HepG2 (cell line): ENCODE results near the gene MATR3. TPM values are rescaled to one million over a fixed set of nuclear protein-coding genes. Genes with fewer than 3 reads are reported as not detected.

Source experiments
- E2F5 ChIP-seq: sonication (generic); formaldehyde crosslinking; conservative IDR thresholded peaks from 2 replicates; pipeline ENCODE4 v1.4.0; 2020; ENCODE audit warnings: missing genetic modification reagents
- FOXO4 ChIP-seq: sonication (generic); formaldehyde crosslinking; conservative IDR thresholded peaks from 2 replicates; pipeline ENCODE4 v1.8.1; 2023; ENCODE audit warnings: missing genetic modification reagents
- HNRNPUL1 ChIP-seq: fragments of 200-400 bp; formaldehyde crosslinking; IDR thresholded peaks from 2 replicates; pipeline ENCODE4 v1.6.1; 2017; ENCODE audit warnings: low read depth, mild to moderate bottlenecking, low read length, moderate library complexity
- HOXA7 ChIP-seq: sonication (generic); formaldehyde crosslinking; IDR thresholded peaks from 2 replicates; pipeline ENCODE4 v1.8.1; 2022; ENCODE audit warnings: mild to moderate bottlenecking, missing genetic modification reagents, moderate library complexity
- KAT7 ChIP-seq: IDR thresholded peaks from 2 replicates; pipeline ENCODE4 v1.6.1; 2018; ENCODE audit warnings: borderline replicate concordance, missing compliant biosample characterization
- LRRFIP1 ChIP-seq: sonication (generic); formaldehyde crosslinking; conservative IDR thresholded peaks from 2 replicates; pipeline ENCODE4 v1.4.0; 2020; ENCODE audit warnings: missing genetic modification reagents
- MBD4 ChIP-seq: IDR thresholded peaks from 2 replicates; pipeline ENCODE4 v1.6.1; 2012; ENCODE audit warnings: low read length, inconsistent platforms, borderline replicate concordance
- NKX3-1 ChIP-seq: sonication (generic); formaldehyde crosslinking; IDR thresholded peaks from 2 replicates; pipeline ENCODE4 v1.5.0; 2020; ENCODE audit warnings: missing genetic modification reagents
- RELA ChIP-seq: sonication (generic); formaldehyde crosslinking; IDR thresholded peaks from 2 replicates; pipeline ENCODE4 v1.4.0; 2020; ENCODE audit warnings: missing genetic modification reagents
- SCMH1 ChIP-seq: sonication (generic); formaldehyde crosslinking; IDR thresholded peaks from 2 replicates; pipeline ENCODE4 v1.9.0; 2021; ENCODE audit warnings: missing genetic modification reagents, mild to moderate bottlenecking, borderline replicate concordance
- TOE1 ChIP-seq: sonication (generic); formaldehyde crosslinking; IDR thresholded peaks from 2 replicates; pipeline ENCODE4 v1.4.0; 2020; ENCODE audit warnings: mild to moderate bottlenecking, missing genetic modification reagents
- ZBTB14 ChIP-seq: sonication (generic); formaldehyde crosslinking; IDR thresholded peaks from 2 replicates; pipeline ENCODE4 v1.4.0; 2020; ENCODE audit warnings: missing genetic modification reagents
- ZFAT ChIP-seq: sonication (generic); formaldehyde crosslinking; conservative IDR thresholded peaks from 2 replicates; pipeline ENCODE4 v1.8.1; 2023; ENCODE audit warnings: missing genetic modification reagents, inconsistent platforms
- ZFP41 ChIP-seq: sonication (generic); formaldehyde crosslinking; IDR thresholded peaks from 2 replicates; pipeline ENCODE4 v1.4.0; 2020; ENCODE audit warnings: mild to moderate bottlenecking, missing genetic modification reagents, borderline replicate concordance
- ZNF121 ChIP-seq: sonication (generic); formaldehyde crosslinking; IDR thresholded peaks from 2 replicates; pipeline ENCODE4 v1.5.0; 2020; ENCODE audit warnings: mild to moderate bottlenecking, missing genetic modification reagents
- ZNF24 ChIP-seq: fragments of 450-650 bp; IDR thresholded peaks from 2 replicates; pipeline ENCODE4 v1.6.1; 2017; ENCODE audit warnings: antibody characterized with exemption, mild to moderate bottlenecking
- ZNF367 ChIP-seq: sonication (generic); formaldehyde crosslinking; IDR thresholded peaks from 2 replicates; pipeline ENCODE4 v1.4.0; 2020; ENCODE audit warnings: missing genetic modification reagents, borderline replicate concordance
- ZNF383 ChIP-seq: sonication (generic); formaldehyde crosslinking; IDR thresholded peaks from 2 replicates; pipeline ENCODE4 v1.4.0; 2020; ENCODE audit warnings: missing genetic modification reagents, mild to moderate bottlenecking, borderline replicate concordance
- ZNF580 ChIP-seq: IDR thresholded peaks from 2 replicates; pipeline ENCODE4 v1.6.1; 2016; ENCODE audit warnings: low read depth, borderline replicate concordance
- ZNF747 ChIP-seq: sonication (generic); formaldehyde crosslinking; IDR thresholded peaks from 2 replicates; pipeline ENCODE4 v1.8.1; 2023; ENCODE audit warnings: missing genetic modification reagents, mild to moderate bottlenecking, borderline replicate concordance
- ZNF775 ChIP-seq: sonication (generic); formaldehyde crosslinking; IDR thresholded peaks from 2 replicates; pipeline ENCODE4 v1.4.0; 2020; ENCODE audit warnings: missing genetic modification reagents, mild to moderate bottlenecking, moderate library complexity, borderline replicate concordance
- polyA plus RNA-seq, 8 experiments: library from polyadenylated mRNA; depleted of rRNA in 3 of 8; stranded (reverse) in 7 of 8; unstranded in 1 of 8; fragments of >200 nt; fragmentation: Illumina TruSeq in 4 of 8; extraction: Trizol in 4 of 8; gene quantifications; 2 replicates each; pipeline versions ENCODE4 v1.2.1 to v1.2.3, GENCODE V29; 2011 to 2016; ENCODE audit warnings: low read depth in 4 of 8, missing spikeins in 1 of 8, mixed read lengths in 1 of 8; ENCODE audit not compliant: insufficient read depth in 1 of 8
- total RNA-seq, 5 experiments: library from RNA; depleted of rRNA; stranded (reverse); fragments of >200 nt; fragmentation: Illumina TruSeq; extraction: Trizol; gene quantifications; 2 replicates each; pipeline ENCODE4 v1.2.3, GENCODE V29; 2016; ENCODE audit warnings: low read depth in 1 of 5
- TF ChIP-seq, protein P1 (sequence below): sonication (generic); formaldehyde crosslinking; IDR thresholded peaks from 2 replicates; pipeline ENCODE4 v1.4.0; 2020; ENCODE audit warnings: missing genetic modification reagents; ENCODE audit errors: not compliant biosample characterization

MATR3 gene
- total and polyA plus RNA-seq, 2 of the 13 experiments (the other 11 are each of a cell fraction or from before 2014, with no cell fraction given) = 94.2 to 341 TPM

DNA sequence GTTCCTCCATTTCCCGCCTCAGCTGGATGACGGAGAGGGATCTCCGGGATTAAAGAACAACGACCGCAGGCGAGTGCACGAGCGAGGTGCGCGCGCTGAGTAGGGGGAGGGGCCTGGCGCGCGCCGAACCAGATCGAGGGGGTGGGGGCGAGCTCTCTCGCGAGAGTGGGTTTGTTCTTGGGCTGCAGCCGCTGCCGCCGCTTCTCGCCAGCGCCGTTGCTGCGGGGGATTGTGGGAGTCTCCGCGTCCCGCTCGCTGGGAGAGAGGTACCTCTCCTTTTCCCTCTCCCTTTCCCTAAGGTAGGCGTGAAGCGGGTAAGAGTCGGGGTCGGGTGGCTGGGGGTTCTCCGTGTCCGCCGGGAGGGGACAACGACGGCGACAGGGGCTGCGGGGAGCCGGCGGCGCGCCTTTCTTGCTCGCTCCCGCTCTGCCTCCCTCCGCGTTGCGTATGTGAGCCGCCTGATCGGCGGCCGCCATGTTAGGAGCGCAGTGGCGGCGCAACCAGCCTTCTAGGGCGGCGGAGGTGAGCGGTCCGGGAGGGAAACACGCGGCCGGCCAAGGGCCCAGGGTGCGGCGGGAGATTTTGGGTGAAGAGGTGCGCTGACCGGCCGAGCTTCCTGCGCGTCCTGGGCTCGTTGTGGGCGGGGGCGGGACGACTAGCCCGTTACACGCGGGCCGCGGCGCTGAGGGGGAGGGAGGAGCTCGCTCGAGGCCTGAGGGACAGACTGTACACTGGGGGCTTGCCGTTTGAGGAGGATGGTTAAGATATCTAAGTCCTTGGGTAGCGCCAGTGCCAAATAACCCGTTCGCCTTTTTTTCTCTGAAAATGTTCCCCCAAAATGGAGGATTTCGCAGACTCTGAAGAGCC, at the start of gene MATR3 (continued):
- TF ChIP-seq LRRFIP1 (CRISPR knock-in tag) (no peak), ZNF383 (CRISPR knock-in tag) (peak; percentile 75; the same call in 1 of the 2 replicates), ZNF24 (no peak), NKX3-1 (CRISPR knock-in tag) (peak; percentile 52; the same call in 1 of the 2 replicates), E2F5 (CRISPR knock-in tag) (peak; percentile 74), ZNF747 (CRISPR knock-in tag) (peak; percentile 76), ZNF121 (CRISPR knock-in tag) (no peak), ZFAT (CRISPR knock-in tag) (0 out of 2 replicates have a peak, but pooled peaks have one; percentile 50), HNRNPUL1 (no peak), RELA (CRISPR knock-in tag) (no peak), HOXA7 (CRISPR knock-in tag) (no peak), SCMH1 (CRISPR knock-in tag) (no peak), ZFP41 (CRISPR knock-in tag) (no peak), MBD4 (no peak), KAT7 (CRISPR knock-in tag) (peak; percentile 92), ZNF775 (CRISPR knock-in tag) (0 out of 2 replicates have a peak, but pooled peaks have one; percentile 59), ZNF580 (CRISPR knock-in tag) (peak; percentile 76; the same call in 1 of the 2 replicates), FOXO4 (CRISPR knock-in tag) (no peak), TOE1 (CRISPR knock-in tag) (no peak), ZBTB14 (CRISPR knock-in tag) (peak; percentile 96), ZNF367 (CRISPR knock-in tag) (peak; percentile 32; the same call in 1 of the 2 replicates)
- TF ChIP-seq, protein P1, sequence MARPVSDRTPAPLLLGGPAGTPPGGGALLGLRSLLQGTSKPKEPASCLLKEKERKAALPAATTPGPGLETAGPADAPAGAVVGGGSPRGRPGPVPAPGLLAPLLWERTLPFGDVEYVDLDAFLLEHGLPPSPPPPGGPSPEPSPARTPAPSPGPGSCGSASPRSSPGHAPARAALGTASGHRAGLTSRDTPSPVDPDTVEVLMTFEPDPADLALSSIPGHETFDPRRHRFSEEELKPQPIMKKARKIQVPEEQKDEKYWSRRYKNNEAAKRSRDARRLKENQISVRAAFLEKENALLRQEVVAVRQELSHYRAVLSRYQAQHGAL (CRISPR knock-in tag) = peak; percentile 38
